ENCODE data around the gene MRGPRF.

DNA sequence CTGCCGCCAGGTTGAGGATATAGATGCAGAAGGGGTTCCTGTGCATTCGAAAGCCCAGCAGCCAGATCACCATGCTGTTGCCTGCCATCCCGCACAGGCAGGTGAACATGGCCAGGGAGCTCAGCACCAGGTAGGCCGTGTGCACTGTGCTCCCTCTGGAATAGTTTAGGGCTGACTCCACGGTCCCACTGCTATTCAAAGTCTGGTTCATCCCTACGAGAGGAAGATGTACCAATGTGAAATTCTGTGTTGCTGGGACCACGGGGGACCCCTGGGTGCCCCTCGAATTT is 32.3 kb downstream of the MRGPRF start, which contains the start of gene MRGPRD:
- TF ChIP-seq, protein P1, sequence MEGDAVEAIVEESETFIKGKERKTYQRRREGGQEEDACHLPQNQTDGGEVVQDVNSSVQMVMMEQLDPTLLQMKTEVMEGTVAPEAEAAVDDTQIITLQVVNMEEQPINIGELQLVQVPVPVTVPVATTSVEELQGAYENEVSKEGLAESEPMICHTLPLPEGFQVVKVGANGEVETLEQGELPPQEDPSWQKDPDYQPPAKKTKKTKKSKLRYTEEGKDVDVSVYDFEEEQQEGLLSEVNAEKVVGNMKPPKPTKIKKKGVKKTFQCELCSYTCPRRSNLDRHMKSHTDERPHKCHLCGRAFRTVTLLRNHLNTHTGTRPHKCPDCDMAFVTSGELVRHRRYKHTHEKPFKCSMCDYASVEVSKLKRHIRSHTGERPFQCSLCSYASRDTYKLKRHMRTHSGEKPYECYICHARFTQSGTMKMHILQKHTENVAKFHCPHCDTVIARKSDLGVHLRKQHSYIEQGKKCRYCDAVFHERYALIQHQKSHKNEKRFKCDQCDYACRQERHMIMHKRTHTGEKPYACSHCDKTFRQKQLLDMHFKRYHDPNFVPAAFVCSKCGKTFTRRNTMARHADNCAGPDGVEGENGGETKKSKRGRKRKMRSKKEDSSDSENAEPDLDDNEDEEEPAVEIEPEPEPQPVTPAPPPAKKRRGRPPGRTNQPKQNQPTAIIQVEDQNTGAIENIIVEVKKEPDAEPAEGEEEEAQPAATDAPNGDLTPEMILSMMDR (tag by site-specific recombination; IDR thresholded peaks at IDR 0.05), result no peak
- no peak for TF ChIP-seq TCF7L2 (IDR thresholded peaks at IDR 0.05; ENCODE audit: borderline replicate concordance, low read depth, low read length)
- no peak for TF ChIP-seq YY1 (tag by site-specific recombination; IDR thresholded peaks at IDR 0.05)
- TF ChIP-seq ZNF585B (tag by site-specific recombination; IDR thresholded peaks at IDR 0.05), result no peak
- no peak for TF ChIP-seq ZNF776 (tag by site-specific recombination; IDR thresholded peaks at IDR 0.05; ENCODE audit: borderline replicate concordance)
- no peak for TF ChIP-seq TRIM28 (IDR thresholded peaks at IDR 0.05; ENCODE audit: borderline replicate concordance, low read length)
- no peak for TF ChIP-seq ZNF596 (tag by site-specific recombination; IDR thresholded peaks at IDR 0.05)
- no peak for TF ChIP-seq ZNF157 (tag by site-specific recombination; IDR thresholded peaks at IDR 0.05)
- no peak for TF ChIP-seq ZNF558 (tag by site-specific recombination; IDR thresholded peaks at IDR 0.05)
- TF ChIP-seq ZNF394 (tag by site-specific recombination; IDR thresholded peaks at IDR 0.05; ENCODE audit: borderline replicate concordance), result no peak
- TF ChIP-seq, protein P2, sequence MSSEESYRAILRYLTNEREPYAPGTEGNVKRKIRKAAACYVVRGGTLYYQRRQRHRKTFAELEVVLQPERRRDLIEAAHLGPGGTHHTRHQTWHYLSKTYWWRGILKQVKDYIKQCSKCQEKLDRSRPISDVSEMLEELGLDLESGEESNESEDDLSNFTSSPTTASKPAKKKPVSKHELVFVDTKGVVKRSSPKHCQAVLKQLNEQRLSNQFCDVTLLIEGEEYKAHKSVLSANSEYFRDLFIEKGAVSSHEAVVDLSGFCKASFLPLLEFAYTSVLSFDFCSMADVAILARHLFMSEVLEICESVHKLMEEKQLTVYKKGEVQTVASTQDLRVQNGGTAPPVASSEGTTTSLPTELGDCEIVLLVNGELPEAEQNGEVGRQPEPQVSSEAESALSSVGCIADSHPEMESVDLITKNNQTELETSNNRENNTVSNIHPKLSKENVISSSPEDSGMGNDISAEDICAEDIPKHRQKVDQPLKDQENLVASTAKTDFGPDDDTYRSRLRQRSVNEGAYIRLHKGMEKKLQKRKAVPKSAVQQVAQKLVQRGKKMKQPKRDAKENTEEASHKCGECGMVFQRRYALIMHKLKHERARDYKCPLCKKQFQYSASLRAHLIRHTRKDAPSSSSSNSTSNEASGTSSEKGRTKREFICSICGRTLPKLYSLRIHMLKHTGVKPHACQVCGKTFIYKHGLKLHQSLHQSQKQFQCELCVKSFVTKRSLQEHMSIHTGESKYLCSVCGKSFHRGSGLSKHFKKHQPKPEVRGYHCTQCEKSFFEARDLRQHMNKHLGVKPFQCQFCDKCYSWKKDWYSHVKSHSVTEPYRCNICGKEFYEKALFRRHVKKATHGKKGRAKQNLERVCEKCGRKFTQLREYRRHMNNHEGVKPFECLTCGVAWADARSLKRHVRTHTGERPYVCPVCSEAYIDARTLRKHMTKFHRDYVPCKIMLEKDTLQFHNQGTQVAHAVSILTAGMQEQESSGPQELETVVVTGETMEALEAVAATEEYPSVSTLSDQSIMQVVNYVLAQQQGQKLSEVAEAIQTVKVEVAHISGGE (tag by site-specific recombination; conservative IDR thresholded peaks at IDR 0.05; ENCODE audit: low read depth), result no peak
- TF ChIP-seq, protein P3, sequence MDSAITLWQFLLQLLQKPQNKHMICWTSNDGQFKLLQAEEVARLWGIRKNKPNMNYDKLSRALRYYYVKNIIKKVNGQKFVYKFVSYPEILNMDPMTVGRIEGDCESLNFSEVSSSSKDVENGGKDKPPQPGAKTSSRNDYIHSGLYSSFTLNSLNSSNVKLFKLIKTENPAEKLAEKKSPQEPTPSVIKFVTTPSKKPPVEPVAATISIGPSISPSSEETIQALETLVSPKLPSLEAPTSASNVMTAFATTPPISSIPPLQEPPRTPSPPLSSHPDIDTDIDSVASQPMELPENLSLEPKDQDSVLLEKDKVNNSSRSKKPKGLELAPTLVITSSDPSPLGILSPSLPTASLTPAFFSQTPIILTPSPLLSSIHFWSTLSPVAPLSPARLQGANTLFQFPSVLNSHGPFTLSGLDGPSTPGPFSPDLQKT (IDR thresholded peaks at IDR 0.05; ENCODE audit: borderline replicate concordance, low read depth, low read length), result no peak
